ENCODE results near the gene MXRA7.

DNA sequence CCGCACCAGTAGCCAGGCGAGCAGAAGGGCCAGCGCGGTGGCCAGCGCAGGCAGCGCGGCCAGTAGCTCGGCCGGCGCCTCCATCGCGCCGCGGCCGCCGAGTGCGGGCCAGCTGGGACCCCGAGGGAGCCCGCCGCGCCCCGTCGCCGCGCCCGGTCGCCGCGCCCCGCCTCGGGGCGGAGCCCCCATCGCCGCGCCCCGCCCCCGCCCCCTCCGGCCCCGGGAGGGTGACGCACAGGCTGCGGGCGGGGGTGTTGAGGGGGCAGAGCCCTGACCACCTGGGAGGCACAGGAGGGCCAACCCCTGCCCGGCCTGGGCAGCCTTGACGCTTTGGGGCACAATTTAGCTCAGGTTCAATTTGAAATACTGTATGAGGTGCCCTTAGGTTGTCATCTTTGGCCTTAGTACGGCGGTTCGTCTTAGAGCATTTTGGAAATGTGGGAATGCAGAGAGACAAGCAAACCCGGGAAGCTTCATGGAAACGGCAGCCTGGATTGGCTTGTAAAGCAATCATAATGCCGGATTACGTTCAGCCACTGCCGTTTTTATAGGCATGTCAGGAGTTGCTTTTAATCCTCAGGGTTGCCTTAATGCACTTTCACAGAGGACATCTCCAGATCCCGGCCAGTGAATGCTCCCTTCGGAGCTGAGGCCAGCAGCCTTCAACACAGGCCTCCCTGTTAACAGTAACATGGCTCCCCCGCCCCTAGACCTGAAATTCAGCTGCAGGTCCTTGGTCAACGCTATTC lies at the start of gene MXRA7:
- no peak for TF ChIP-seq EZH2phosphoT487 (IDR thresholded peaks at IDR 0.05; ENCODE audit: insufficient read depth, low read depth)
- no peak for TF ChIP-seq EZH2 (IDR thresholded peaks at IDR 0.05; ENCODE audit: insufficient read depth, poor library complexity, severe bottlenecking)
